Erythroblast (primary cell): ENCODE results near the gene ATRIP.

ENCODE experiments used
- GATA1 ChIP-seq: IDR thresholded peaks from 2 replicates; pipeline ENCODE4 v1.6.1; 2011; ENCODE audit warnings: low read depth, mild to moderate bottlenecking, control low read depth, low read length, moderate library complexity
- POLR2A ChIP-seq: IDR thresholded peaks from 2 replicates; pipeline ENCODE4 v1.6.1; 2011; ENCODE audit warnings: mild to moderate bottlenecking, low read length

- TF ChIP-seq POLR2A = no peak
- TF ChIP-seq GATA1 = no peak
Observed at GRCh38 chr3:48475188-48475587, 28.7 kb downstream of the ATRIP start.
